ENCODE results near the gene ESR2.

DNA sequence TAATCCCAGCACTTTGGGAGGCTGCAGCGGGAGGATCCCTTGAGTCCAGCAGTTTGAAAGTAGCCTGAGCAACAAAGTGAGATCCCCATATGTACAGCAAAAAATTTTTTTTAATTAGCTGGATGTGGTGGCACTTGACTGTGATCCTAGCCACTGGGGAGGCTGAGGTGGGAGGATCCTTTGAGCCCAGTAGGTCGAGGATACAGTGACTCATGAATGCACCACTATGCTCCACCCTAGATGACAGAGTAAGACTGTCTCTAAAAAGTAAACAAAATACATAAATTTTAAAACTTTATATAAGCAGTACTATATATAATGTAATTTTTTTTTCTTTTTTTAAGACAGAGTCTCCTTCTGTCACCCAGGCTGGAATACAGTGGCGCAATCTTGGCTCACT, 115.4 kb downstream of the ESR2 start:
- TF ChIP-seq, protein P1, sequence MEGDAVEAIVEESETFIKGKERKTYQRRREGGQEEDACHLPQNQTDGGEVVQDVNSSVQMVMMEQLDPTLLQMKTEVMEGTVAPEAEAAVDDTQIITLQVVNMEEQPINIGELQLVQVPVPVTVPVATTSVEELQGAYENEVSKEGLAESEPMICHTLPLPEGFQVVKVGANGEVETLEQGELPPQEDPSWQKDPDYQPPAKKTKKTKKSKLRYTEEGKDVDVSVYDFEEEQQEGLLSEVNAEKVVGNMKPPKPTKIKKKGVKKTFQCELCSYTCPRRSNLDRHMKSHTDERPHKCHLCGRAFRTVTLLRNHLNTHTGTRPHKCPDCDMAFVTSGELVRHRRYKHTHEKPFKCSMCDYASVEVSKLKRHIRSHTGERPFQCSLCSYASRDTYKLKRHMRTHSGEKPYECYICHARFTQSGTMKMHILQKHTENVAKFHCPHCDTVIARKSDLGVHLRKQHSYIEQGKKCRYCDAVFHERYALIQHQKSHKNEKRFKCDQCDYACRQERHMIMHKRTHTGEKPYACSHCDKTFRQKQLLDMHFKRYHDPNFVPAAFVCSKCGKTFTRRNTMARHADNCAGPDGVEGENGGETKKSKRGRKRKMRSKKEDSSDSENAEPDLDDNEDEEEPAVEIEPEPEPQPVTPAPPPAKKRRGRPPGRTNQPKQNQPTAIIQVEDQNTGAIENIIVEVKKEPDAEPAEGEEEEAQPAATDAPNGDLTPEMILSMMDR (IDR thresholded peaks at IDR 0.05; ENCODE audit: low read depth, low read length, missing input control), result no peak
- TF ChIP-seq EGR1 (IDR thresholded peaks at IDR 0.05; ENCODE audit: low read depth in 2 of 2) (no peak), ATF3 (IDR thresholded peaks at IDR 0.05) (no peak), RAD21 (IDR thresholded peaks at IDR 0.05) (no peak), MAX (IDR thresholded peaks at IDR 0.05) (no peak), TAF1 (conservative IDR thresholded peaks at IDR 0.05) (no peak), REST (IDR thresholded peaks at IDR 0.05) (no peak), GABPA (IDR thresholded peaks at IDR 0.05 in 1 of 2, conservative IDR thresholded peaks at IDR 0.05 in 1 of 2) (no peak), ZBTB33 (IDR thresholded peaks at IDR 0.05) (no peak), FOXA1 (IDR thresholded peaks at IDR 0.05) (no peak), YY1 (IDR thresholded peaks at IDR 0.05) (no peak), FOXA2 (IDR thresholded peaks at IDR 0.05) (no peak)

All from liver (tissue), 3 donors.